Epithelial cell of proximal tubule (primary cell): ENCODE results near the gene POLR2J. TPM values are rescaled to one million over a fixed set of nuclear protein-coding genes. Genes with fewer than 3 reads are reported as not detected.

Experiments
- DNase-seq: peaks from one replicate; pipeline ENCODE4 v3.0.0-alpha.2; 2011; ENCODE audit warnings: low read depth
- H3K4me3 ChIP-seq: 2 replicates; pipeline ENCODE4 v1.5.1; 2011; ENCODE audit warnings: low read depth, mild to moderate bottlenecking, low read length
- total RNA-seq: library from RNA; depleted of rRNA; stranded (reverse); fragments of >200 nt; gene quantifications from 2 replicates; pipeline ENCODE4 v1.2.3, GENCODE V29; 2015
- TF ChIP-seq, protein P1 (sequence below): conservative IDR thresholded peaks from 2 replicates; pipeline ENCODE4 v1.5.1; 2012; ENCODE audit warnings: low read depth, mild to moderate bottlenecking, low read length

POLR2J gene
- total RNA-seq, 1 donor from 2014 or later: 32.8 TPM

DNA sequence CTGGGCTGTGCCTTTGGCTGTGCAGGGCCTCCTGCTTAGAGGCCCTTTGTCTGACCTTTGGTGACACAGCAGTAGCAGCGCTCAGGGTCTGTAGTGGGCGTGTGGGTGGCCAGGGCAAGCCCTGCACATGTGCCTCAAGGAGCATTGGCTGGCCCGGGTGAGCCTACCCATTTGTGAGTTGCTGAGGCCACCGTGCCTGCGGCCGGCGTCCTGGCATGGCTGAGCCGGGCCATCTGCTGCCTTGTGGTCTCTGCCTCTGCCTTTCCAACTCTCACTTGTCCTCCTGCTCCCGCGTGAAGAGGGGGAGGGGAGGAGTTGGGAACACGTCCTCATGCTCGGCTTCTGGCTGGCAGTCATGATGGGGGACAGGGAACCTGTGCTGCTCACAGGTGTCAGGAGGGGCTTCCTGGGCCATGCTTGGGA is 54.6 kb downstream of the POLR2J start:
- H3K4me3 ChIP-seq: no peak overlapping the region
- TF ChIP-seq, protein P1, sequence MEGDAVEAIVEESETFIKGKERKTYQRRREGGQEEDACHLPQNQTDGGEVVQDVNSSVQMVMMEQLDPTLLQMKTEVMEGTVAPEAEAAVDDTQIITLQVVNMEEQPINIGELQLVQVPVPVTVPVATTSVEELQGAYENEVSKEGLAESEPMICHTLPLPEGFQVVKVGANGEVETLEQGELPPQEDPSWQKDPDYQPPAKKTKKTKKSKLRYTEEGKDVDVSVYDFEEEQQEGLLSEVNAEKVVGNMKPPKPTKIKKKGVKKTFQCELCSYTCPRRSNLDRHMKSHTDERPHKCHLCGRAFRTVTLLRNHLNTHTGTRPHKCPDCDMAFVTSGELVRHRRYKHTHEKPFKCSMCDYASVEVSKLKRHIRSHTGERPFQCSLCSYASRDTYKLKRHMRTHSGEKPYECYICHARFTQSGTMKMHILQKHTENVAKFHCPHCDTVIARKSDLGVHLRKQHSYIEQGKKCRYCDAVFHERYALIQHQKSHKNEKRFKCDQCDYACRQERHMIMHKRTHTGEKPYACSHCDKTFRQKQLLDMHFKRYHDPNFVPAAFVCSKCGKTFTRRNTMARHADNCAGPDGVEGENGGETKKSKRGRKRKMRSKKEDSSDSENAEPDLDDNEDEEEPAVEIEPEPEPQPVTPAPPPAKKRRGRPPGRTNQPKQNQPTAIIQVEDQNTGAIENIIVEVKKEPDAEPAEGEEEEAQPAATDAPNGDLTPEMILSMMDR: no peak
- no peak for DNase-seq

Other genes with a start within 250 kb of the POLR2J start
- gene SH2B2, start 192.1 kb downstream of the POLR2J start, total RNA-seq: 3.8 and 13.6 TPM in 2 replicates
- gene SPDYE6, start 122.5 kb downstream of the POLR2J start, total RNA-seq: not detected in 2 replicates
- gene PRKRIP1, start 82.6 kb downstream of the POLR2J start, total RNA-seq: 13.2 and 16.1 TPM in 2 replicates
- gene ORAI2, start 45.3 kb downstream of the POLR2J start, total RNA-seq: 35.7 and 46.6 TPM in 2 replicates
- 19.3 and 26.9 TPM in 2 replicates for gene ALKBH4, start 14.1 kb downstream of the POLR2J start, total RNA-seq
- gene LRWD1, start 13.9 kb downstream of the POLR2J start, total RNA-seq: 27.9 and 30.1 TPM in 2 replicates
- 1.4 and 2.3 TPM in 2 replicates for gene RASA4B, start 38.9 kb upstream of the POLR2J start, total RNA-seq
- 1.0 and 2.2 TPM in 2 replicates for gene UPK3BL2, start 64.8 kb upstream of the POLR2J start, total RNA-seq
- not detected in 2 replicates for gene SPDYE2, start 72.3 kb upstream of the POLR2J start, total RNA-seq
- 4.8 and 16.9 TPM in 2 replicates for gene POLR2J3, start 93.7 kb upstream of the POLR2J start, total RNA-seq
- gene RASA4, start 137.8 kb upstream of the POLR2J start, total RNA-seq: 3.0 and 8.1 TPM in 2 replicates
- 12.1 and 17.3 TPM in 2 replicates for gene UPK3BL1, start 163.9 kb upstream of the POLR2J start, total RNA-seq
- gene SPDYE2B, start 171.4 kb upstream of the POLR2J start, total RNA-seq: not detected in 2 replicates
- gene POLR2J2, start 192.7 kb upstream of the POLR2J start, total RNA-seq: 1.3 TPM in 1 of 2 replicates, not detected in the other